Measurements from ENCODE around the gene FN1. TPM values are rescaled to one million over a fixed set of nuclear protein-coding genes. Genes with fewer than 3 reads are reported as not detected.

The FN1 gene
- total RNA-seq, 1 donor from 2014 or later = 154 TPM

GRCh38 chr2:215376103-215376780 is 59.6 kb downstream of the FN1 start:
- DNase-seq = no peak
- intact Hi-C loops (cut with micrococcal nuclease) = no loop called here
- H3K9me3 ChIP-seq (replicated peaks) = no peaks in the 10 kb centered on the region
- no peaks in the 10 kb centered on the region for H3K27me3 ChIP-seq (ENCODE audit: low read depth)
- no peak for TF ChIP-seq CTCF (IDR thresholded peaks at IDR 0.05; ENCODE audit: borderline replicate concordance)
- no peak overlapping the region for H3K27ac ChIP-seq (replicated peaks)
- peaks cover 80% of the 10 kb centered on the region for H3K36me3 ChIP-seq
- H3K4me1 ChIP-seq = no peaks in the 10 kb centered on the region
- no peak overlapping the region for H3K4me3 ChIP-seq

GRCh38 chr2:215375467-215375830 is 60.4 kb downstream of the FN1 start:
- TF ChIP-seq CTCF (IDR thresholded peaks at IDR 0.05; ENCODE audit: borderline replicate concordance) = no peak
- no peaks in the 10 kb centered on the region for H3K9me3 ChIP-seq (replicated peaks)
- no peak overlapping the region for H3K27ac ChIP-seq (replicated peaks)
- H3K4me1 ChIP-seq = no peaks in the 10 kb centered on the region
- intact Hi-C loops (cut with micrococcal nuclease) = no loop called here
- no peak for DNase-seq
- no peaks in the 10 kb centered on the region for H3K27me3 ChIP-seq (ENCODE audit: low read depth)
- no peak overlapping the region for H3K4me3 ChIP-seq
- H3K36me3 ChIP-seq = peaks cover 78% of the 10 kb centered on the region

GRCh38 chr2:215374642-215375466 is 61.0 kb downstream of the FN1 start:
- Histone ChIP-seq H3K36me3 (peaks cover 78% of the 10 kb centered on the region), H3K4me1 (no peaks in the 10 kb centered on the region), H3K27me3 (ENCODE audit: low read depth) (no peaks in the 10 kb centered on the region), H3K27ac (replicated peaks) (no peak overlapping the region), H3K9me3 (replicated peaks) (no peaks in the 10 kb centered on the region), H3K4me3 (no peak overlapping the region)
- DNase-seq = no peak
- intact Hi-C loops (cut with micrococcal nuclease) = no loop called here
- TF ChIP-seq CTCF (IDR thresholded peaks at IDR 0.05; ENCODE audit: borderline replicate concordance) = no peak

- Histone ChIP-seq H3K4me1 (no peaks in the 10 kb centered on the region), H3K4me3 (no peak overlapping the region), H3K27ac (replicated peaks) (no peak overlapping the region), H3K27me3 (ENCODE audit: low read depth) (no peaks in the 10 kb centered on the region), H3K9me3 (replicated peaks) (no peaks in the 10 kb centered on the region), H3K36me3 (peaks cover 79% of the 10 kb centered on the region)
- intact Hi-C loops (cut with micrococcal nuclease) = no loop called here
- DNase-seq = no peak
- no peak for TF ChIP-seq CTCF (IDR thresholded peaks at IDR 0.05; ENCODE audit: borderline replicate concordance)
These were observed 61.9 kb downstream of the FN1 start for GRCh38 chr2:215374002-215374401.

- H3K27me3 ChIP-seq (ENCODE audit: low read depth) = no peaks in the 10 kb centered on the region
- H3K4me1 ChIP-seq = no peaks in the 10 kb centered on the region
- H3K4me3 ChIP-seq = no peak overlapping the region
- H3K27ac ChIP-seq (replicated peaks) = no peak overlapping the region
- no peaks in the 10 kb centered on the region for H3K9me3 ChIP-seq (replicated peaks)
- no peak for DNase-seq
- intact Hi-C loops (cut with micrococcal nuclease) = no loop called here
- peaks cover 87% of the 10 kb centered on the region for H3K36me3 ChIP-seq
- TF ChIP-seq CTCF (IDR thresholded peaks at IDR 0.05; ENCODE audit: borderline replicate concordance) = no peak
These were observed 62.8 kb downstream of the FN1 start for GRCh38 chr2:215372968-215373649.
